NCI-H2196 (cell line): ENCODE data around the gene EXT2.

Source experiments
- DNase-seq: peaks from one replicate; lab custom pipeline; 2025; ENCODE audit not compliant: unreplicated experiment; lab: John Stamatoyannopoulos, UW

Gene EXT2

GRCh38 chr11:44095506-44096359, at the start of gene EXT2:
TSS of gene EXT2 (plus strand) at chr11:44095678. CDS start at chr11:44107713, 12,035 bp downstream.
- DNase-seq = peak; percentile 83

GRCh38 chr11:44046182-44046581, 49.3 kb upstream of the EXT2 start:
- DNase-seq = no peak

GRCh38 chr11:44047298-44047697, 48.2 kb upstream of the EXT2 start:
- no peak for DNase-seq

- DNase-seq = no peak
Observed at GRCh38 chr11:44047931-44048431, 47.5 kb upstream of the EXT2 start, which contains the start of gene ACCSL. TSS of gene ACCSL (plus strand) at chr11:44047981. CDS start at chr11:44048037, 56 bp downstream.

- DNase-seq = no peak
Observed at GRCh38 chr11:44049832-44050231, 45.6 kb upstream of the EXT2 start.

- DNase-seq = no peak
Observed at GRCh38 chr11:44051171-44051570, 44.3 kb upstream of the EXT2 start.

- no peak for DNase-seq
Observed at GRCh38 chr11:44057340-44057739, 38.1 kb upstream of the EXT2 start.

- DNase-seq = no peak
Observed at GRCh38 chr11:44058275-44058674, 37.2 kb upstream of the EXT2 start.

- DNase-seq = no peak
Observed at GRCh38 chr11:44065161-44065661, 30.3 kb upstream of the EXT2 start.

- DNase-seq = peak; percentile 93
Observed at GRCh38 chr11:44065841-44066731, 29.4 kb upstream of the EXT2 start, which contains the start of gene ACCS. TSS of gene ACCS (plus strand) at chr11:44066270. CDS start at chr11:44067628, 1,358 bp downstream.

- peak; percentile 20 for DNase-seq
Observed at GRCh38 chr11:44066732-44067141, 28.7 kb upstream of the EXT2 start.

- DNase-seq = no peak
Observed at GRCh38 chr11:44067266-44067665, 28.2 kb upstream of the EXT2 start.

GRCh38 chr11:44068180-44068579, 27.3 kb upstream of the EXT2 start:
- no peak for DNase-seq

GRCh38 chr11:44071157-44071556, 24.3 kb upstream of the EXT2 start:
- DNase-seq = no peak

GRCh38 chr11:44072757-44073658, 22.5 kb upstream of the EXT2 start:
- no peak for DNase-seq

- DNase-seq = no peak
Observed at GRCh38 chr11:44078794-44079193, 16.7 kb upstream of the EXT2 start.

- no peak for DNase-seq
Observed at GRCh38 chr11:44079376-44079775, 16.1 kb upstream of the EXT2 start.

- DNase-seq = no peak
Observed at GRCh38 chr11:44080951-44081350, 14.5 kb upstream of the EXT2 start.

- no peak for DNase-seq
Observed at GRCh38 chr11:44082645-44083044, 12.8 kb upstream of the EXT2 start.

GRCh38 chr11:44083433-44083832, 12.0 kb upstream of the EXT2 start:
- DNase-seq = no peak
